OCI-LY7 (cell line): ENCODE measurements around the gene GNG14. TPM values are rescaled to one million over a fixed set of nuclear protein-coding genes. Genes with fewer than 3 reads are reported as not detected.
A peak's percentile ranks its signal among the peaks of the same experiment; 100 is the strongest.

ENCODE experiments used
- BruUV-seq: library from RNA; stranded (reverse); fragments of 400-500 nt; replicated peaks from 2 replicates; lab custom pipeline; 2021; lab: Mats Ljungman, UMichigan
- CTCF ChIA-PET: fragments of 300-600 bp; sonication (Branson Sonifier 250); formaldehyde crosslinking; loops from one replicate; lab custom pipeline; 2022; ENCODE audit warnings: antibody characterized with exemption; ENCODE audit not compliant: unreplicated experiment; lab: Charles Lee
- POLR2A ChIA-PET: fragments of 300-600 bp; sonication (Branson Sonifier 250); formaldehyde crosslinking; loops from one replicate; lab custom pipeline; 2022; ENCODE audit warnings: antibody characterized with exemption; lab: Charles Lee
- DNase-seq: peaks from one replicate; pipeline ENCODE4 v3.0.0-alpha.2; 2015; ENCODE audit warnings: low spot score
- H2AFZ ChIP-seq: fragments of 200-600 bp; sonication (generic), shearing (Covaris generic); 2 replicates; pipeline ENCODE4 v1.6.1; 2014; ENCODE audit warnings: mild to moderate bottlenecking, antibody characterized with exemption, low read length, moderate library complexity
- H3K27ac ChIP-seq: fragments of 200-600 bp; sonication (generic); 2 replicates; pipeline ENCODE4 v1.5.1; 2014; ENCODE audit warnings: mixed run types, low read depth, mild to moderate bottlenecking, moderate library complexity, low read length, inconsistent platforms; ENCODE audit not compliant: poor library complexity, severe bottlenecking
- H3K36me3 ChIP-seq: fragments of 200-600 bp; sonication (generic); 2 replicates; pipeline ENCODE4 v1.6.1; 2014; ENCODE audit warnings: mild to moderate bottlenecking, antibody characterized with exemption, low read length, moderate library complexity, mixed read lengths; ENCODE audit not compliant: insufficient read depth
- H3K4me1 ChIP-seq: fragments of 200-600 bp; sonication (generic); 2 replicates; pipeline ENCODE4 v1.5.1; 2014; ENCODE audit warnings: mild to moderate bottlenecking, low read length; ENCODE audit not compliant: insufficient read depth, poor library complexity, severe bottlenecking
- H3K4me2 ChIP-seq: fragments of 200-600 bp; sonication (generic); 2 replicates; pipeline ENCODE4 v1.6.1; 2014; ENCODE audit warnings: mild to moderate bottlenecking, low read length
- H3K4me3 ChIP-seq: fragments of 200-600 bp; sonication (generic); 2 replicates; pipeline ENCODE4 v1.5.1; 2014; ENCODE audit warnings: mild to moderate bottlenecking, low read depth, low read length; ENCODE audit not compliant: poor library complexity, severe bottlenecking
- H3K79me2 ChIP-seq: fragments of 200-600 bp; sonication (generic); 2 replicates; pipeline ENCODE4 v1.6.1; 2016; ENCODE audit warnings: low read depth, mild to moderate bottlenecking, low read length, moderate library complexity, mixed read lengths; ENCODE audit not compliant: insufficient read depth
- H3K9me2 ChIP-seq: fragments of 200-600 bp; sonication (generic); 2 replicates; pipeline ENCODE4 v1.6.1; 2016; ENCODE audit warnings: mild to moderate bottlenecking, low read length, mixed read lengths; ENCODE audit not compliant: insufficient read depth
- H3K9me3 ChIP-seq: fragments of 200-600 bp; sonication (generic); 2 replicates; pipeline ENCODE4 v1.6.1; 2014; ENCODE audit warnings: mild to moderate bottlenecking, mixed run types, low read length, mixed read lengths
- H4K20me1 ChIP-seq: fragments of 200-600 bp; sonication (generic); 2 replicates; pipeline ENCODE4 v1.6.1; 2014; ENCODE audit warnings: mild to moderate bottlenecking, antibody characterized with exemption, low read length, moderate library complexity, mixed read lengths; ENCODE audit not compliant: insufficient read depth
- CTCF ChIP-seq: fragments of 200-600 bp; sonication (generic); conservative IDR thresholded peaks from 2 replicates; pipeline ENCODE4 v1.5.1; 2014; ENCODE audit warnings: mild to moderate bottlenecking, antibody characterized with exemption, low read length, moderate library complexity, mixed read lengths
- EZH2phosphoT487 ChIP-seq: fragments of 200-600 bp; sonication (generic); IDR thresholded peaks from 2 replicates; pipeline ENCODE4 v1.6.1; 2018; ENCODE audit warnings: low read depth, borderline replicate concordance, mild to moderate bottlenecking, mixed run types, antibody characterized with exemption, low read length, moderate library complexity, mixed read lengths
- intact Hi-C: fragments of 100-400 bp; cut with micrococcal nuclease; formaldehyde crosslinking; loops from one replicate; pipeline ENCODE4 v1.10.0; 2022; ENCODE audit not compliant: unreplicated experiment
- total RNA-seq, 2 experiments: library from RNA; depleted of rRNA in 1 of 2; stranded (reverse); fragments of >200 nt in 1 of 2; shearing (Covaris generic) in 1 of 2; gene quantifications; 2 replicates each; pipeline ENCODE4 v1.2.3, GENCODE V29; 2014 to 2022

The GNG14 gene
- total RNA-seq, 2 experiments from 2014 or later = 0.93 TPM; not detected in 1

- ChIA-PET POLR2A (no interaction called here), CTCF (interaction anchor here (0.6 kb wide), 1 partner anchor 102 kb away, joined by 3 read pairs; no protein-coding TSS in a partner anchor)
- no peaks in the 10 kb centered on the region for H3K9me3 ChIP-seq
- H4K20me1 ChIP-seq = no peaks in the 10 kb centered on the region
- H3K9me2 ChIP-seq = no peaks in the 10 kb centered on the region
- intact Hi-C loops = no loop called here
- H3K4me3 ChIP-seq = no peak overlapping the region
- H3K4me2 ChIP-seq = no peak overlapping the region
- peaks cover 18% of the 10 kb centered on the region for H3K4me1 ChIP-seq
- no peak overlapping the region for H3K27ac ChIP-seq
- TF ChIP-seq EZH2phosphoT487 = no peak
- no peak for TF ChIP-seq CTCF
- peaks cover 69% of the 10 kb centered on the region for H3K36me3 ChIP-seq
- no peak for DNase-seq
- H2AFZ ChIP-seq = no peak overlapping the region
- H3K79me2 ChIP-seq = peaks cover 3% of the 10 kb centered on the region; the same call in 1 of the 2 replicates
- BruUV-seq = no TSS peak
Observed at GRCh38 chr19:12660980-12661379, 26.8 kb upstream of the GNG14 start.

GRCh38 chr19:12664406-12665280 lies 23.2 kb upstream of the GNG14 start:
- Histone ChIP-seq H3K4me3 (peak overlapping the region; percentile 85), H4K20me1 (no peaks in the 10 kb centered on the region), H3K9me3 (no peaks in the 10 kb centered on the region), H3K4me1 (peaks cover 36% of the 10 kb centered on the region), H3K9me2 (no peaks in the 10 kb centered on the region), H3K27ac (peak overlapping the region; percentile 71), H3K79me2 (peaks cover 17% of the 10 kb centered on the region; the same call in 1 of the 2 replicates), H2AFZ (peak overlapping the region; percentile 49; the same call in 1 of the 2 replicates), H3K36me3 (peaks cover 43% of the 10 kb centered on the region), H3K4me2 (peak overlapping the region; percentile 90)
- DNase-seq = peak; percentile 51
- CTCF ChIA-PET = no interaction called here
- no TSS peak for BruUV-seq
- POLR2A ChIA-PET = no interaction called here
- TF ChIP-seq EZH2phosphoT487 (no peak), CTCF (no peak)
- intact Hi-C loops = loop anchor here (1.0 to 2.0 kb wide), 2 partner anchors 54 to 100 kb away; partner anchors contain the start of genes ZNF490 and ZNF791
